ENCODE data around the gene C16orf90.

- TF ChIP-seq CTCF (IDR thresholded peaks at IDR 0.05) = no peak
- no peak for TF ChIP-seq POLR2AphosphoS5 (IDR thresholded peaks at IDR 0.05)
- no peak for TF ChIP-seq POLR2A (IDR thresholded peaks at IDR 0.05)
These were observed 14.2 kb downstream of the C16orf90 start for GRCh38 chr16:3480901-3481695.

Data from upper lobe of left lung (tissue), 4 donors.